GM19023 (cell line): ENCODE data around the gene SYK.

Source experiments
- ATAC-seq: cut with Tn5 transposase; IDR thresholded peaks from one replicate; pipeline ENCODE4 v1.9.1; 2021; ENCODE audit warnings: mild to moderate bottlenecking, moderate library complexity; ENCODE audit not compliant: unreplicated experiment

SYK gene

GRCh38 chr9:90901933-90902332 is 100.3 kb downstream of the SYK start:
- no peak for ATAC-seq

GRCh38 chr9:90903766-90904424 is 102.3 kb downstream of the SYK start:
- ATAC-seq, result no peak

- no peak for ATAC-seq
Measured at GRCh38 chr9:90904706-90905478, 103.3 kb downstream of the SYK start.

- ATAC-seq, result no peak
Measured at GRCh38 chr9:90905822-90906221, 104.2 kb downstream of the SYK start.

- ATAC-seq, result no peak
Measured at GRCh38 chr9:90906316-90907055, 104.9 kb downstream of the SYK start.

- no peak for ATAC-seq
Measured at GRCh38 chr9:90907056-90907445, 105.4 kb downstream of the SYK start.

GRCh38 chr9:90907790-90908189 is 106.2 kb downstream of the SYK start:
- ATAC-seq, result no peak

GRCh38 chr9:90909225-90909624 is 107.6 kb downstream of the SYK start:
- ATAC-seq, result peak; percentile 70

GRCh38 chr9:90909747-90910283 is 108.2 kb downstream of the SYK start:
- no peak for ATAC-seq

- ATAC-seq, result no peak
Measured at GRCh38 chr9:90914196-90914595, 112.6 kb downstream of the SYK start.

GRCh38 chr9:90914868-90915483 is 113.4 kb downstream of the SYK start:
- ATAC-seq, result peak; percentile 84

GRCh38 chr9:90915693-90916092 is 114.1 kb downstream of the SYK start:
- ATAC-seq, result no peak

- no peak for ATAC-seq
Measured at GRCh38 chr9:90916147-90916734, 114.6 kb downstream of the SYK start.

GRCh38 chr9:90919883-90920282 is 118.3 kb downstream of the SYK start:
- no peak for ATAC-seq

- ATAC-seq, result no peak
Measured at GRCh38 chr9:90921104-90921503, 119.5 kb downstream of the SYK start.

GRCh38 chr9:90921969-90922368 is 120.3 kb downstream of the SYK start:
- ATAC-seq, result no peak

GRCh38 chr9:90925581-90926257 is 124.1 kb downstream of the SYK start:
- no peak for ATAC-seq

GRCh38 chr9:90926936-90927335 is 125.3 kb downstream of the SYK start:
- no peak for ATAC-seq

- ATAC-seq, result no peak
Measured at GRCh38 chr9:90927496-90927895, 125.9 kb downstream of the SYK start.

- ATAC-seq, result no peak
Measured at GRCh38 chr9:90929626-90930025, 128.0 kb downstream of the SYK start.
